Right lobe of liver (tissue), 4 donors: ENCODE results near the gene NPAS2.

ENCODE experiments used
- POLR2A ChIP-seq: fragments of 450-650 bp; IDR thresholded peaks from one replicate; pipeline ENCODE4 v1.6.1; 2017; ENCODE audit warnings: antibody characterized with exemption, mild to moderate bottlenecking
- TF ChIP-seq, protein P1 (sequence below), 4 donors: fragments of 200-600 bp in 3 of 4; fragments of 450-650 bp in 1 of 4; IDR thresholded peaks; one replicate each; pipeline versions ENCODE4 v1.5.1 to v1.8.0; 2016 to 2022; ENCODE audit warnings: antibody characterized with exemption in 4 of 4, mild to moderate bottlenecking in 2 of 4
- donor health status: DM: no; HTN: no; CAD: no.
- donor health status: DM: no; HTN: no; CAD: no.
- donor health status: DM: no; HTN: yes; CAD: no.

DNA sequence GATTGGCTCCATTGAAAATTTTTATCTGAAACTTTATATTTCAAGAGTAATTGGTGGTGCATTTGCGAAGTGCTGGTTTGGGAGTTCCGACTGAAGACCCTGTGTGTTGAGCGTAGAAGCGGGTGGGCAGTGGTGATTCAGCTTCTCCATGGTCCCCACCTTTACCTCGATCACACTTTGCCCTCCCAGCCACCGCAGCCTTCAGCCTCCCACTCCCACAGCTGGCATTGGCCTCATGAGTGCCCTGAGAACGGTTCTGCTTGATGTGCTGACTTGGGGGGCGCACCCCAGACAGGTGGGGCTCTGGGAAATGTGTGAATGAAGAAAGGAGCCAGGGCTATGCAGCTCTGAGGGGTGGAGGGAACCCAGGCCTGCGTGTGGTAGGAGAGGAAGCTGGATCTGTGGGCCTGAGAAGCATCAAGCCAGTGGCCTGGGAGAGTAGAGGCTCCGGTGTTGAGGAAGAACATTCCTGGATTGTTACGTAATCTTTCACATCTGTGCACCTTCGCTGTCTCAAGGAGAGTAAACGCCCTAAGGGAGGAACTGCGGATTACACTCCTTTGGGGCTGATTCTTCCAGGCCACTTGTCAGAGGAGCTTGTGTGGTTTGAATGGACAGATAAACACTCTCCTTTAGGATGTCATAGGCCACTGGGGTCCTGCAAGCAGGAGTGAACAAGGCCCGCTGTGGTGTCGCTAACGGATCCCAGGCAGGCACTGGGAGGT is 83.8 kb downstream of the NPAS2 start:
- TF ChIP-seq, protein P1, sequence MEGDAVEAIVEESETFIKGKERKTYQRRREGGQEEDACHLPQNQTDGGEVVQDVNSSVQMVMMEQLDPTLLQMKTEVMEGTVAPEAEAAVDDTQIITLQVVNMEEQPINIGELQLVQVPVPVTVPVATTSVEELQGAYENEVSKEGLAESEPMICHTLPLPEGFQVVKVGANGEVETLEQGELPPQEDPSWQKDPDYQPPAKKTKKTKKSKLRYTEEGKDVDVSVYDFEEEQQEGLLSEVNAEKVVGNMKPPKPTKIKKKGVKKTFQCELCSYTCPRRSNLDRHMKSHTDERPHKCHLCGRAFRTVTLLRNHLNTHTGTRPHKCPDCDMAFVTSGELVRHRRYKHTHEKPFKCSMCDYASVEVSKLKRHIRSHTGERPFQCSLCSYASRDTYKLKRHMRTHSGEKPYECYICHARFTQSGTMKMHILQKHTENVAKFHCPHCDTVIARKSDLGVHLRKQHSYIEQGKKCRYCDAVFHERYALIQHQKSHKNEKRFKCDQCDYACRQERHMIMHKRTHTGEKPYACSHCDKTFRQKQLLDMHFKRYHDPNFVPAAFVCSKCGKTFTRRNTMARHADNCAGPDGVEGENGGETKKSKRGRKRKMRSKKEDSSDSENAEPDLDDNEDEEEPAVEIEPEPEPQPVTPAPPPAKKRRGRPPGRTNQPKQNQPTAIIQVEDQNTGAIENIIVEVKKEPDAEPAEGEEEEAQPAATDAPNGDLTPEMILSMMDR (IDR thresholded peaks at IDR 0.05) = no peak
- TF ChIP-seq POLR2A = no peak
